Caco-2 (cell line): ENCODE results near the gene MAGEA11. TPM values are rescaled to one million over a fixed set of nuclear protein-coding genes. Genes with fewer than 3 reads are reported as not detected.

Experiments
- BruUV-seq: library from RNA; stranded (reverse); fragments of 400-500 nt; replicated peaks from 2 replicates; lab custom pipeline; 2021; lab: Mats Ljungman, UMichigan
- CTCF ChIA-PET: fragments of 300-600 bp; sonication (Branson Sonifier 250); formaldehyde crosslinking; loops from one replicate; lab custom pipeline; 2022; ENCODE audit warnings: antibody characterized with exemption; lab: Charles Lee
- POLR2A ChIA-PET: fragments of 300-600 bp; sonication (Branson Sonifier 250); formaldehyde crosslinking; loops from one replicate; lab custom pipeline; 2022; ENCODE audit warnings: antibody characterized with exemption; lab: Charles Lee
- DNase-seq, 2 experiments: peaks; one replicate each; pipeline versions ENCODE4 v3.0.0 to v3.0.0-alpha.2; 2020 to 2022
- H3K27me3 ChIP-seq: replicated peaks from 2 replicates; pipeline ENCODE4 v1.6.0; 2011; ENCODE audit warnings: low read length; ENCODE audit not compliant: control insufficient read depth, insufficient read depth
- H3K36me3 ChIP-seq: 2 replicates; pipeline ENCODE4 v1.5.1; 2011; ENCODE audit warnings: low read length; ENCODE audit not compliant: control insufficient read depth, insufficient read depth
- H3K4me1 ChIP-seq: fragments of 250-450 bp; sonication (Bioruptor Pico); 2 replicates; pipeline ENCODE4 v1.5.1; 2020; ENCODE audit warnings: mild to moderate bottlenecking
- H3K4me3 ChIP-seq: 2 replicates; pipeline ENCODE4 v1.5.1; 2011; ENCODE audit warnings: low read depth, mild to moderate bottlenecking, control low read depth, low read length
- H3K9me3 ChIP-seq: fragments of 250-450 bp; sonication (Bioruptor Pico); 2 replicates; pipeline ENCODE4 v1.5.1; 2020; ENCODE audit warnings: mild to moderate bottlenecking, moderate library complexity
- H3K27ac Mint-ChIP-seq: one replicate; pipeline ENCODE4 v1.8.0; 2022; ENCODE audit warnings: mixed read lengths; ENCODE audit not compliant: unreplicated experiment
- H3K27me3 Mint-ChIP-seq: one replicate; pipeline ENCODE4 v1.8.0; 2022; ENCODE audit warnings: mixed read lengths; ENCODE audit not compliant: insufficient read depth, unreplicated experiment
- H3K36me3 Mint-ChIP-seq: one replicate; pipeline ENCODE4 v1.8.0; 2022; ENCODE audit warnings: mild to moderate bottlenecking, mixed read lengths; ENCODE audit not compliant: insufficient read depth, unreplicated experiment
- H3K4me1 Mint-ChIP-seq: one replicate; pipeline ENCODE4 v1.8.0; 2022; ENCODE audit warnings: low read depth, mixed read lengths; ENCODE audit not compliant: unreplicated experiment
- H3K4me3 Mint-ChIP-seq: one replicate; pipeline ENCODE4 v1.8.0; 2022; ENCODE audit warnings: mild to moderate bottlenecking, moderate library complexity, mixed read lengths; ENCODE audit not compliant: unreplicated experiment
- H3K9me3 Mint-ChIP-seq: one replicate; pipeline ENCODE4 v1.8.0; 2022; ENCODE audit warnings: mixed read lengths; ENCODE audit not compliant: unreplicated experiment
- intact Hi-C: fragments of 100-400 bp; cut with micrococcal nuclease; formaldehyde crosslinking; loops from one replicate; pipeline ENCODE4 v1.10.0; 2022; ENCODE audit not compliant: unreplicated experiment
- total RNA-seq: library from RNA; stranded (reverse); gene quantifications from 2 replicates; pipeline ENCODE4 v1.2.3, GENCODE V29; 2022
- TF ChIP-seq, protein P1 (sequence below), 2 experiments: fragments of 200-600 bp in 1 of 2; IDR thresholded peaks; 1 replicate in 1 of 2; 2 replicates in 1 of 2; pipeline versions ENCODE4 v1.5.1 to v1.8.0; 2011 to 2022; ENCODE audit warnings: antibody characterized with exemption in 1 of 2, control low read depth in 1 of 2, inconsistent platforms in 1 of 2, low read depth in 1 of 2, low read length in 1 of 2, mild to moderate bottlenecking in 1 of 2, moderate library complexity in 1 of 2; ENCODE audit not compliant: insufficient read depth in 1 of 2, severe bottlenecking in 1 of 2, unreplicated experiment in 1 of 2

The MAGEA11 gene
- total RNA-seq, 1 experiment from 2014 or later = 0.14 TPM

DNA sequence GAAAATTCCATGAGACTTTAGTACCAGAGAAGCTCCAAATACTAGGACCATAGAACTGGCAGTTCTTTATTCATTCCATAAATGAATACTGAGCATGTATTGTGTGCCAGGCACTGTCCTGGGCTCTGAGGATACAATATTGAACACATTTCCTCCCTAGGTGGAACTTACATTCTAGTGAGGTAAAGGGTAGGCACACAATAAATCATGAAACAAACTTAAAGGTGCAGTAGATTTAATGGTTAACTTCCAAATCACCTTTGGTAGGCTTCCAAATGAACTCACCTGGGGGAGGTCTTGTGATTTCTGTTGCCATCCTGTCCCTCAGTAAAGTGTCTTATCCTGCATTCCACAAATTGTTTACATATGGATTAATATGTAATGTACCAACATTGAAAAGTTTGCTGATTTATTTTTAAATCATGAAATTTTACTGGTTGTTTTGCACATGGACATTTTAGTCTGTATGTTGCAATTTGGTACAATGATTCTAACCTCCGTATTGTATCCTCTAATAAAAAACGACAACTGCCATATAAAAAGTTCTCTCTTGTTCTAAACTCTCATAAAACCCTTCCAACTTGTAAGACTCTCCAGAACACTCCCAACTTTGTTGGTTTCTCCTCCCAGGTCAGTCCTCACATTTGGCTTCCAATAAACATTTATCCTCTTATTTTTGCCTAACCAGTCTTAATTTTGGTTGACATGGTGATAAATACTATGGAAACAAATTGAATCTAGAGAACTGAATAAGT is 4.5 kb upstream of the MAGEA11 start:
- no peaks in the 10 kb centered on the region for H3K9me3 ChIP-seq
- no TSS peak for BruUV-seq
- H3K27me3 ChIP-seq = no peaks in the 10 kb centered on the region
- no peaks in the 10 kb centered on the region for H3K9me3 Mint-ChIP-seq
- H3K4me3 ChIP-seq = no peak overlapping the region
- H3K4me3 Mint-ChIP-seq = no peak overlapping the region
- peaks cover 5% of the 10 kb centered on the region for H3K27me3 Mint-ChIP-seq
- DNase-seq = no peak
- ChIA-PET POLR2A (no interaction called here), CTCF (no interaction called here)
- intact Hi-C loops = no loop called here
- H3K4me1 ChIP-seq = no peaks in the 10 kb centered on the region
- no peaks in the 10 kb centered on the region for H3K36me3 Mint-ChIP-seq
- TF ChIP-seq, protein P1, sequence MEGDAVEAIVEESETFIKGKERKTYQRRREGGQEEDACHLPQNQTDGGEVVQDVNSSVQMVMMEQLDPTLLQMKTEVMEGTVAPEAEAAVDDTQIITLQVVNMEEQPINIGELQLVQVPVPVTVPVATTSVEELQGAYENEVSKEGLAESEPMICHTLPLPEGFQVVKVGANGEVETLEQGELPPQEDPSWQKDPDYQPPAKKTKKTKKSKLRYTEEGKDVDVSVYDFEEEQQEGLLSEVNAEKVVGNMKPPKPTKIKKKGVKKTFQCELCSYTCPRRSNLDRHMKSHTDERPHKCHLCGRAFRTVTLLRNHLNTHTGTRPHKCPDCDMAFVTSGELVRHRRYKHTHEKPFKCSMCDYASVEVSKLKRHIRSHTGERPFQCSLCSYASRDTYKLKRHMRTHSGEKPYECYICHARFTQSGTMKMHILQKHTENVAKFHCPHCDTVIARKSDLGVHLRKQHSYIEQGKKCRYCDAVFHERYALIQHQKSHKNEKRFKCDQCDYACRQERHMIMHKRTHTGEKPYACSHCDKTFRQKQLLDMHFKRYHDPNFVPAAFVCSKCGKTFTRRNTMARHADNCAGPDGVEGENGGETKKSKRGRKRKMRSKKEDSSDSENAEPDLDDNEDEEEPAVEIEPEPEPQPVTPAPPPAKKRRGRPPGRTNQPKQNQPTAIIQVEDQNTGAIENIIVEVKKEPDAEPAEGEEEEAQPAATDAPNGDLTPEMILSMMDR (IDR thresholded peaks at IDR 0.05; ENCODE audit: insufficient read depth in 1 of 2, low read depth in 1 of 2, low read length in 1 of 2, severe bottlenecking in 1 of 2, unreplicated experiment in 1 of 2) = no peak
- no peaks in the 10 kb centered on the region for H3K36me3 ChIP-seq
- H3K27ac Mint-ChIP-seq = no peak overlapping the region
- no peaks in the 10 kb centered on the region for H3K4me1 Mint-ChIP-seq

DNA sequence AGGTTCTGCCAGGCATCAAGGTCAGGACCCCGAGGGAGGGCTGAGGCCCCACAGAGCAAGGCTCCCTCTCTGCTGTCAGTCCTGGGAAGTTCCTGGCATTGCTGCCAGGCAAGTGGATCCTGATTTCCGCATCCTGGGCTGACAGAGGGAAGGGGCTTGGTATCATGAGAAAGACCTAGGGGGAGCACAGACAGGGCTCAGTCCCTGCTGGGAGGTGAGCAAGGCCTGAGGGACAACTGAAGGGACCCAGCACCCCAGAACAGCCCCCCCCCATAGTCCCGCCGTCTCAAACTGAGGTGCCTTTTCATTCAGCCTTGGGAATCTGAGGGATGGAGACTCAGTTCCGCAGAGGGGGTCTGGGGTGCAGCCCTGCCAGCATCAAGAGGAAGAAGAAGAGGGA is 971 bp downstream of the MAGEA11 start:
- BruUV-seq = no TSS peak
- no peaks in the 10 kb centered on the region for H3K27me3 ChIP-seq
- peaks cover 6% of the 10 kb centered on the region for H3K27me3 Mint-ChIP-seq

DNA sequence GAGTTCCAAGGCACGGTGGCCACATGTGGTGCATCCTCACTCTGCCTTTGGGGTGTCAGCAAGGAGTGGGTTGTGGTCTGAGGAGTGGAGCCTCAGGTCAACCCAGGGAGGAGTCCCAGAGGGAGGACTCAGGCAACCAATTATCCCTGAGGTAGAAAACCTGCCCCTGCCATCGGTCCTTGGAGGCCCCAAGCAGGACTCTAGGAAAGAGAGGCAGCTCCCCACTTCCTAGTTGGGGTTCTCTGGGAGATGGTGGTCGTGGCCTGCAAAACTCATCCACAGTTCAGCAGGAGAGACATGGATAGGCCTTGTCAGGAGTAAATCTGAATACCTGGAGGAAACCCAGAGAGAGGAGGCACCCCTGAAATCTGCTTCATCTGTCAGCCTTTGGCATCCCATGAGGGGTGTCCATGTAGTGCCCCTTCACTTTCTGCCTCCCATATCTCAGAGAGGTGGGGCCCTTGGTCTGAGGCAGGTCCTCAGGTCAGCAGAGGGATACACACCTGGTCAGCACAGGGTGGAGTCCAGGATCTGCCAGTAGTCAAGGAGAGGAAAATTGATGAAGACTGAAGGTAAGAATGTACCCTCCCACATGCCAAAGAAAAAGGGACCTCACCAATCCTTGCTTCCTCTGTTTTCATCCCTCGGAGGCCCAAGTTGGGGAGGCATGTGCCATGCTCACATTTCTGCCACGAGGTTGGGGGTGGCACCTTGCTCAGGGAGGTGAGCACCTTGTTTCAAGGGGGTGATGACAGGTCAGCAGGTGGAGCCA is 1.6 kb downstream of the MAGEA11 start:
- Mint-ChIP-seq H3K4me3 (no peak overlapping the region), H3K36me3 (no peaks in the 10 kb centered on the region), H3K27ac (no peak overlapping the region), H3K9me3 (no peaks in the 10 kb centered on the region), H3K4me1 (no peaks in the 10 kb centered on the region), H3K27me3 (peaks cover 8% of the 10 kb centered on the region)
- intact Hi-C loops = no loop called here
- no TSS peak for BruUV-seq
- no peaks in the 10 kb centered on the region for H3K4me1 ChIP-seq
- no peaks in the 10 kb centered on the region for H3K27me3 ChIP-seq
- ChIA-PET CTCF (no interaction called here), POLR2A (no interaction called here)
- no peaks in the 10 kb centered on the region for H3K36me3 ChIP-seq
- no peak for DNase-seq
- TF ChIP-seq, protein P1 (IDR thresholded peaks at IDR 0.05; ENCODE audit: insufficient read depth in 1 of 2, low read depth in 1 of 2, low read length in 1 of 2, severe bottlenecking in 1 of 2, unreplicated experiment in 1 of 2) = no peak
- H3K9me3 ChIP-seq = no peaks in the 10 kb centered on the region
- no peak overlapping the region for H3K4me3 ChIP-seq

More for the DNA sequence above, 971 bp downstream of the MAGEA11 start:
- POLR2A ChIA-PET = no interaction called here
- no peaks in the 10 kb centered on the region for H3K36me3 ChIP-seq
- Mint-ChIP-seq H3K27ac (no peak overlapping the region), H3K4me3 (no peak overlapping the region), H3K9me3 (no peaks in the 10 kb centered on the region), H3K4me1 (no peaks in the 10 kb centered on the region), H3K36me3 (no peaks in the 10 kb centered on the region)
- H3K9me3 ChIP-seq = no peaks in the 10 kb centered on the region
- no peak for DNase-seq
- intact Hi-C loops = no loop called here
- CTCF ChIA-PET = no interaction called here
- TF ChIP-seq, protein P1 (IDR thresholded peaks at IDR 0.05; ENCODE audit: insufficient read depth in 1 of 2, low read depth in 1 of 2, low read length in 1 of 2, severe bottlenecking in 1 of 2, unreplicated experiment in 1 of 2) = no peak
- no peak overlapping the region for H3K4me3 ChIP-seq
- no peaks in the 10 kb centered on the region for H3K4me1 ChIP-seq
